Measurements from ENCODE around the gene GDF10. TPM values are rescaled to one million over a fixed set of nuclear protein-coding genes. Genes with fewer than 3 reads are reported as not detected.

The GDF10 gene
- polyA plus RNA-seq, 1 donor (not counting 4 experiments of a cell fraction or from before 2014, with no cell fraction given) = not detected

- no peak overlapping the region for H3K4me3 ChIP-seq (ENCODE audit: control insufficient read depth in 2 of 3, extremely low read depth in 1 of 3, insufficient read depth in 2 of 3, low read depth in 1 of 3, low read length in 3 of 3)
- H3K4me1 ChIP-seq (ENCODE audit: control insufficient read depth, extremely low read depth, insufficient read depth, low read length) = peaks cover 6% of the 10 kb centered on the region
- dilution Hi-C loops (cut with MboI; ENCODE audit: extremely low pct_ligation_motif_present, low sequenced_read_pairs) = no loop called here
- no peak overlapping the region for H3K9ac ChIP-seq (ENCODE audit: control insufficient read depth, extremely low read depth, insufficient read depth, low read length)
- H3K9me1 ChIP-seq (ENCODE audit: control insufficient read depth, extremely low read depth, insufficient read depth, low read length) = no peaks in the 10 kb centered on the region
- H3K36me3 ChIP-seq (ENCODE audit: control insufficient read depth in 2 of 2, extremely low read depth in 1 of 2, insufficient read depth in 2 of 2, low read length in 2 of 2) = no peaks in the 10 kb centered on the region
- H2AFZ ChIP-seq (ENCODE audit: control insufficient read depth, low read length) = no peak overlapping the region
- no peak overlapping the region for H3K4me2 ChIP-seq (ENCODE audit: control insufficient read depth, extremely low read depth, insufficient read depth, low read depth, low read length)
- H3K9me3 ChIP-seq (ENCODE audit: control insufficient read depth, low read depth, low read length) = no peaks in the 10 kb centered on the region
- H3K27ac ChIP-seq (ENCODE audit: control insufficient read depth, insufficient read depth, low read length) = no peak overlapping the region
- peaks cover 14% of the 10 kb centered on the region for H3K27me3 ChIP-seq (ENCODE audit: control insufficient read depth, extremely low read depth, insufficient read depth, low read length)
- no peaks in the 10 kb centered on the region for H3K79me2 ChIP-seq (ENCODE audit: control insufficient read depth, insufficient read depth, low read length)
- H4K20me1 ChIP-seq (ENCODE audit: control insufficient read depth, extremely low read depth, insufficient read depth, low read length) = no peaks in the 10 kb centered on the region
- no peak for TF ChIP-seq CTCF (optimal IDR thresholded peaks at IDR 0.05 in 1 of 3, IDR thresholded peaks at IDR 0.05 in 1 of 3, conservative IDR thresholded peaks at IDR 0.05 in 1 of 3; ENCODE audit: extremely low read depth in 1 of 3, insufficient read depth in 2 of 3, low read length in 3 of 3)
- TF ChIP-seq EZH2 (IDR thresholded peaks at IDR 0.05; ENCODE audit: low read length) = no peak
- no peak for DNase-seq (ENCODE audit: low read depth, low spot score)
- no peak for FAIRE-seq
Observed at GRCh38 chr10:47276576-47277351, 23.2 kb upstream of the GDF10 start.

- dilution Hi-C loops (cut with MboI; ENCODE audit: extremely low pct_ligation_motif_present, low sequenced_read_pairs) = no loop called here
- Histone ChIP-seq H3K4me2 (ENCODE audit: control insufficient read depth, extremely low read depth, insufficient read depth, low read depth, low read length) (no peak overlapping the region), H3K27me3 (ENCODE audit: control insufficient read depth, extremely low read depth, insufficient read depth, low read length) (peaks cover 14% of the 10 kb centered on the region), H3K27ac (ENCODE audit: control insufficient read depth, insufficient read depth, low read length) (no peak overlapping the region), H3K9me1 (ENCODE audit: control insufficient read depth, extremely low read depth, insufficient read depth, low read length) (no peaks in the 10 kb centered on the region), H3K4me1 (ENCODE audit: control insufficient read depth, extremely low read depth, insufficient read depth, low read length) (peaks cover 6% of the 10 kb centered on the region), H3K9ac (ENCODE audit: control insufficient read depth, extremely low read depth, insufficient read depth, low read length) (no peak overlapping the region), H3K9me3 (ENCODE audit: control insufficient read depth, low read depth, low read length) (no peaks in the 10 kb centered on the region), H3K4me3 (ENCODE audit: control insufficient read depth in 2 of 3, extremely low read depth in 1 of 3, insufficient read depth in 2 of 3, low read depth in 1 of 3, low read length in 3 of 3) (no peak overlapping the region), H3K79me2 (ENCODE audit: control insufficient read depth, insufficient read depth, low read length) (no peaks in the 10 kb centered on the region), H2AFZ (ENCODE audit: control insufficient read depth, low read length) (no peak overlapping the region), H4K20me1 (ENCODE audit: control insufficient read depth, extremely low read depth, insufficient read depth, low read length) (no peaks in the 10 kb centered on the region), H3K36me3 (ENCODE audit: control insufficient read depth in 2 of 2, extremely low read depth in 1 of 2, insufficient read depth in 2 of 2, low read length in 2 of 2) (no peaks in the 10 kb centered on the region)
- TF ChIP-seq EZH2 (IDR thresholded peaks at IDR 0.05; ENCODE audit: low read length) (no peak), CTCF (optimal IDR thresholded peaks at IDR 0.05 in 1 of 3, IDR thresholded peaks at IDR 0.05 in 1 of 3, conservative IDR thresholded peaks at IDR 0.05 in 1 of 3; ENCODE audit: extremely low read depth in 1 of 3, insufficient read depth in 2 of 3, low read length in 3 of 3) (no peak)
- peak; percentile 9 for DNase-seq (ENCODE audit: low read depth, low spot score)
- no peak for FAIRE-seq
Observed at GRCh38 chr10:47277352-47278151, 22.4 kb upstream of the GDF10 start.

All from keratinocyte (primary cell).